Measurements from ENCODE around the gene DOCK4. TPM values are rescaled to one million over a fixed set of nuclear protein-coding genes. Genes with fewer than 3 reads are reported as not detected.

DOCK4 gene
- total RNA-seq, 1 experiment from 2014 or later = 4.9 TPM

DNA sequence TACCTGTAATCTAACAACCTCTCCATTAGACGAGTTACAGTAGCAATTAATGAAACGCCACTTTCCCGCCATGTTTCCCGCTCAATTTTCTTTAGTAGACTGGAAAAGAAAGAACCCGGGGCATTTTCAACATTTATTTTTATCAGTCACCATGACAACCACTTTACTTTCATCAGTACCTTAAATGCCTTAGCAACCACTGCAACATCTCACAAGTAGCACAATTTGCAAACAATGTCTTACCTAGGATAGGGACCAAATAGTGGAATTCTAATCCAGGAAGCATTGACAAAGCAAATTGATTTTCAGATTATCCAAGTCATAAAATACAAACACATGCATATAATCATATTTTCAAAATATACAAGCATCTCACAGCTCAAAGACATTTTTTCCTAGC lies 422.3 kb downstream of the DOCK4 start:
- H2BK20ac ChIP-seq (ENCODE audit: low read depth, low read length, poor library complexity, severe bottlenecking) = no peak overlapping the region
- no peak overlapping the region for H4K8ac ChIP-seq (replicated peaks; ENCODE audit: insufficient read length, low read depth, low read length)
- no peaks in the 10 kb centered on the region for H4K20me1 ChIP-seq (ENCODE audit: control insufficient read depth, insufficient read depth, insufficient read length)
- no peak overlapping the region for H2BK12ac ChIP-seq (ENCODE audit: insufficient read length, low read depth, low read length)
- H3K9ac ChIP-seq (ENCODE audit: extremely low read depth, insufficient read length, low read length) = no peak overlapping the region
- H3K23me2 ChIP-seq (ENCODE audit: insufficient read length, low read depth, low read length, poor library complexity, severe bottlenecking) = no peaks in the 10 kb centered on the region
- no peaks in the 10 kb centered on the region for H3K79me2 ChIP-seq (ENCODE audit: insufficient read depth, low read length)
- no peak overlapping the region for H3K23ac ChIP-seq (ENCODE audit: insufficient read length, low read depth, low read length)
- no peak overlapping the region for H2AK5ac ChIP-seq (ENCODE audit: insufficient read length, low read length)
- H3K27me3 ChIP-seq (ENCODE audit: insufficient read depth, low read length) = no peaks in the 10 kb centered on the region
- Mint-ChIP-seq H3K4me1 (peaks cover 21 to 28% of the 10 kb centered on the region in 2 experiments), H3K27ac (no peak overlapping the region), H3K9me3 (no peaks in the 10 kb centered on the region), H3K36me3 (ENCODE audit: insufficient read depth in 1 of 3, low read depth in 3 of 3) (peaks cover 0 to 26% (median 0%) of the 10 kb centered on the region in 3 experiments; a peak in 3 of 7 replicates), H3K27me3 (ENCODE audit: low read depth) (no peaks in the 10 kb centered on the region), H3K4me3 (no peak overlapping the region)
- no peak overlapping the region for H3K18ac ChIP-seq (ENCODE audit: insufficient read length, low read depth, low read length)
- no peak overlapping the region for H3T11ph ChIP-seq (ENCODE audit: low read length)
- no peak overlapping the region for H4K5ac ChIP-seq (ENCODE audit: insufficient read length, low read depth, low read length)
- H3K56ac ChIP-seq (ENCODE audit: insufficient read length, low read depth, low read length) = no peak overlapping the region
- no peak overlapping the region for H4K91ac ChIP-seq (ENCODE audit: insufficient read length, low read depth, low read length)
- no peak overlapping the region for H3K4me2 ChIP-seq (ENCODE audit: insufficient read depth, insufficient read length, low read length)
- H2BK15ac ChIP-seq (ENCODE audit: low read depth, low read length) = no peak overlapping the region
- H3K27ac ChIP-seq (ENCODE audit: insufficient read length, low read depth, low read length) = no peak overlapping the region
- H3K4ac ChIP-seq (ENCODE audit: low read depth, low read length) = no peak overlapping the region
- no peak overlapping the region for H2BK120ac ChIP-seq (ENCODE audit: low read depth, low read length, poor library complexity, severe bottlenecking)
- H3K79me1 ChIP-seq (ENCODE audit: insufficient read depth, low read depth, low read length, poor library complexity, severe bottlenecking) = no peaks in the 10 kb centered on the region
- WGBS (ENCODE audit: extremely low coverage, insufficient read length, low lambda C conversion rate) = no CpG with 5 or more reads among the region's 5 CpGs
- TF ChIP-seq, protein P1, sequence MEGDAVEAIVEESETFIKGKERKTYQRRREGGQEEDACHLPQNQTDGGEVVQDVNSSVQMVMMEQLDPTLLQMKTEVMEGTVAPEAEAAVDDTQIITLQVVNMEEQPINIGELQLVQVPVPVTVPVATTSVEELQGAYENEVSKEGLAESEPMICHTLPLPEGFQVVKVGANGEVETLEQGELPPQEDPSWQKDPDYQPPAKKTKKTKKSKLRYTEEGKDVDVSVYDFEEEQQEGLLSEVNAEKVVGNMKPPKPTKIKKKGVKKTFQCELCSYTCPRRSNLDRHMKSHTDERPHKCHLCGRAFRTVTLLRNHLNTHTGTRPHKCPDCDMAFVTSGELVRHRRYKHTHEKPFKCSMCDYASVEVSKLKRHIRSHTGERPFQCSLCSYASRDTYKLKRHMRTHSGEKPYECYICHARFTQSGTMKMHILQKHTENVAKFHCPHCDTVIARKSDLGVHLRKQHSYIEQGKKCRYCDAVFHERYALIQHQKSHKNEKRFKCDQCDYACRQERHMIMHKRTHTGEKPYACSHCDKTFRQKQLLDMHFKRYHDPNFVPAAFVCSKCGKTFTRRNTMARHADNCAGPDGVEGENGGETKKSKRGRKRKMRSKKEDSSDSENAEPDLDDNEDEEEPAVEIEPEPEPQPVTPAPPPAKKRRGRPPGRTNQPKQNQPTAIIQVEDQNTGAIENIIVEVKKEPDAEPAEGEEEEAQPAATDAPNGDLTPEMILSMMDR (conservative IDR thresholded peaks at IDR 0.05) = no peak
- no peak overlapping the region for H2BK5ac ChIP-seq (ENCODE audit: insufficient read length, low read length)
- no peak overlapping the region for H3K14ac ChIP-seq (ENCODE audit: insufficient read depth, low read length)
- no peak overlapping the region for H2AFZ ChIP-seq (ENCODE audit: low read length)
- DNase-seq = no peak
- H3K4me1 ChIP-seq (ENCODE audit: insufficient read depth, low read length) = peaks cover 2% of the 10 kb centered on the region; the same call in 1 of the 2 replicates
- H3K9me3 ChIP-seq (ENCODE audit: control insufficient read depth, low read depth, low read length) = no peaks in the 10 kb centered on the region
